ENCODE data around the gene PARD3.
"Not testable (repeated sequence)": the region's sequence is repeated elsewhere in the genome, so short reads cannot be mapped to it uniquely, and the experiment has no call there.

Gene PARD3

DNA sequence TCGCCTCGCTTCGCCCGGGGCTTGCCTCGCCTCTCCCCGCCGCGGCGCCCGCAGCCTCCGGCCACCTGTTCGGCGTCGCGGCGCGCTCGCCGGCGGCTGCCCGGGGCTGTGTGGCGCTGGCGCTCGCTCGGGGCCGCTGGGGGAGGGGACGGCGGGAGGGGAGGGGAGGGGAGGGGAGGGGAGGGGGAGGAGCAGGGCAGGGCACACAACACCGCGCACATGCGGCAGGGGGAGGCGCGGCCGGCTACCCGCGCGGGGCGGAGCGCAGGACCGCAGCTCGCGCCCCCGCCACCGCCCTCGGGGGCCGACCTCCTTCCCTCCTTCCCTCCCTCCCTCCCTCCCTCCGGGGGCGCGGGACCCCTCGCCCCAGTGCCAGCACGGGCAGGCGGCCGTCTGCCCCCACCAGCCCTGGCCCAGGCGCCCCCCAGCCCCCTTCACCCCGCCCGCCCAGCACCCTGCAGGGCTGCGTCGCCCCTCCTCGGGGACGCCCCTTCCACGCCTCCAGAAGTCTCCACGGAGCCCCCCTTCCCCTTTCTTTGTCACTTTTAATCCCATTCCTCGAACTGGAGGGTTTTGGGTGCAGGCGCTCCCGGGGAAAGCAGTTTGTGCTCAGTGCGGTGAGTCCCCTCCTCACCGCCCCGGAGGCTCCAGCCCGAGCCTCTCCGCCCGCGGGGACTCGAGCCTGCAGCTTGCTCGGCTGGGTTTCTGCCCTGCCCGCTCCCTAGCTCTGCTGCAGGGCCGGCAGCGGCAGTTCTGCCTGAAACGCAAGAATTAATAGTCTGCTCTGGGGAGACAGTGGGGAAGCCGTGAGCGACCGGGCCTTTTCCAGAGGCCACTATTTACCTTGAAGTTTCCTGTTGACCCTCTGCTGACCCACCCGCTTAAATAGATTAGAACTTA is at the start of gene PARD3:
Gene PARD3, minus strand, starts transcription at position 112 of the 900 bp plus-strand sequence. CDS start 301 bp downstream, outside the sequence.
- peak in 1 of 2 donors; percentile 8 for DNase-seq (ENCODE audit: low read depth in 2 of 2)

DNA sequence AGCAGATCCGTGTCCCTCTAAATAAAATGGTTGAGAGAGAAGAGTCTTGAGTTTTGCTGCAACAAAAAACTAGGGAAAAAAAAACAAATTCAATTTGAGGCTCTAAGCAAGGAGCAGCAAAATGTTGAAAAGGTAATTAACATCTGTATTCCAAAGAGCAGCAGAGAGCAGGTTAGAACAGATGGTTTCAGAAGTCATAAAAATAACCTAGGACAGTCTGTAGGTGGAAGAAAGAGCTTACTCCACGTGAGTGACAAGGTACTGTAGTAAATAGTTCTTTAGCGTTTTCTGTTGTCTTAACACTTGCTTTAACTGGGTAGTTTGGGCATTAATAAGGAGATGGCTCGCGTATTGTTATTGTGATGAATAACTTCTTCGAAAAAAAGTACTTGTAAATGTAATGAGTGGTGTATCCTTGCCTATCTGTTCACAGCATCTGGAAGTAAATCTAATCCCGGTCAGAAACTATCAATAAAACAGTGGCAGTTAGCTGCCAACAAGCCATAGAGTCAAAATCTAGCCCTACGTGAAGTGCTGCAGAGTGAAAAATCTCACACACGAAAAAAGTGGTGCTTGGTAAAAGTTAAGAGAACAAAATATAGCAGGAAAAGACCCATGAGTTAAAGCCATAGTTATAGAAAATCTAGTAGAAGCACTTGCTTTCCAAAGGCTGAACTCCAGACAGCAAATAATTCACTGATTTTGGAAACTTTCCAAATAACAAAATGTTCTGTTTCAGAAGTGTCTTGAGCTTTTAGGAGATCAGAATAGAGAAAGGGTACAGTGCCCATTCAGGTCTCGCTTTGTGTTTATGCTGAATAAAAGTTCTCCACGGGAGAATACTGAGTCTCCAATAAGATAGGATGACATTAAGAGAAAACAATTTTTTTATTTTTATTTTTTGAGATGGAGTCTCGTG is 49.3 kb upstream of the PARD3 start:
- no peak for DNase-seq (ENCODE audit: low read depth in 2 of 2)

DNA sequence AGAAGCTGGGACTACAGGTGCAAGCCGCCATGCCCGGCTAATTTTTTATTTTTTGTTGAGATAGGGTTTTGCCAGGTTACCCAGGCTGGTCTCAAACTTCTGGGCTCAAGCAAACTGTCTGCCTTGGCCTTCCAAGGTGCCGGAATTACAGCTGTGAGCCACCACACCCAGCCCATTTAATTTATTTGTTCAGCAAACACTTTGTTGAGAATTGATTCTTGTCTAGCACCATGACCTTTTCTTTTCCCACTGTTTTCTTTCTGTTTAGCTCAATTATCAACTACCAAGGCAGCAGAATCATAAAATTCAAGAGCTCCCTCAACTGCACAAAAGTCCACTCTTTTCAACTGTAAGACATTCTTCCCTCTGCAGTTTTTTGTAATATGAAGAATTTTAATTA is 47.8 kb upstream of the PARD3 start:
- no peak for DNase-seq (ENCODE audit: low read depth in 2 of 2)

DNA sequence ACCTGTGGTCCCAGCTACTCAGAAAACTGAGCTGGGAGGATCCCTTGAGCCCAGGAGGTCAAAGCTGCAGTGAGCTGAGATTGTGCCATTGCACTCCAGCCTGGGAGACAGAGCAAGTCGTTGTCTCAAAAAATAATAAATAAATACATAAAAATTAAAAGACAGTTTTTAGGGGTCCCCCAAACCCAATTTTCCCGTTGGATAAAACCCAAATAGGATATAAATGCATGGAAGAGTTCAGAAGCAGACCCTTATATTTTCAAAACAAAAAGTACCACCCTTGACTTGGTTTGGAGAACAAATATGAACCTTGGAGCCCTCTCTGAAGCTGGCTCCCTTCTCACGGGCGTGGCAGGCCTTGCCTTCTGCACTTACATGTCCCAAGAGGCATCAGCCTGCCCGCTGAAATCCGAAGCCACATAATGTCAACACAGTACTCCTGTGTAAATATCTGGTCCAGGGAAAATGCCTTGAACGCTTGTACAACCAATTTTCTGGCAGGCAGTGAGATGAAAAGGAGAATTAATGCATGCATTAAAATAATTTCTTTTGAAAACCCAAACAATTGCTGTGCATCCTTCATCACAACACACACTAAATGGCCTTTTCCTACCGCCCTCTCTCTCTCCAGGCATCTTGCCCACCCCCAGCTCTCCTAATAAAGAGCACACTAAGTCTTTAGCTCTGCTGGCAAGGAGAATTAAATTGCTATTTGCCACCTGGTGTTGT is 46.4 kb upstream of the PARD3 start:
- DNase-seq (ENCODE audit: low read depth in 2 of 2), result no peak

DNA sequence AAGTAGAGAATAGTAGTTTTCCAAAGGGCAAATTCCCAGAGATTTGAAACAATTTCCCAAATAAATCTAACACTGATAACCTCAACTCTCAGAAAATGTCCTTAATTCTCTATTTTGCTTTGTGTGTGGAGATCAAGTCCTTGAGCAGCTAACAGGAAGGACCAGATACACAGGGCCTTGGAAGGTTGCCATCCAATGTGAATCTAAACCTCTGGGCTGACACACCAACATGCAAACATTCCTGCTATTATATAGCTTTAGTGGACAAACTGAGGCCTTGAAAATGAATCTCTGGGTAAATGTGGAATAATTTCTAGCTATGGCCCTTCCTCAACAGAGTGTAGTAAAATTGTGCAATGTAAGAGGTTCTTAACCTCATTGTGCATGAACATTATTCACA is 44.1 kb upstream of the PARD3 start:
- no peak for DNase-seq (ENCODE audit: low read depth in 2 of 2)

DNA sequence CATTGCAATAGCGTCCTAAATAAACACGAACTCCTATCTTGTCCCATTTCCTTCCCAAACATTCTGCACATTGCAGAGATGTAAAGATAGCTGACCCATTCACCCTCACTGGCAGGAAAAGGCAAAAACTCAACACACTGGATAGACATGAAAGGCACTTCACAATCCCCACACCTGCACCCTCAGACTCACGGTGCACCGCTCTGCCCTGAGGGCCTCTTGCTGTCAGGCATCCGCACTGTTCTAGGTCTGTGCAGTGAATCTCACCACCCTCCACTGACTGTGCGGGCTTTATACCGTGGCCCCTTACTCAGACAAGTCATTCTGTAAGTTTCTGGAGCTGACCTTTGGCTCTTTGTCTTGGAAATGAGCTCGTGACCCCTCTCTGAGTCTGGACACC is 42.9 kb upstream of the PARD3 start:
- DNase-seq (ENCODE audit: low read depth in 2 of 2), result no peak

DNA sequence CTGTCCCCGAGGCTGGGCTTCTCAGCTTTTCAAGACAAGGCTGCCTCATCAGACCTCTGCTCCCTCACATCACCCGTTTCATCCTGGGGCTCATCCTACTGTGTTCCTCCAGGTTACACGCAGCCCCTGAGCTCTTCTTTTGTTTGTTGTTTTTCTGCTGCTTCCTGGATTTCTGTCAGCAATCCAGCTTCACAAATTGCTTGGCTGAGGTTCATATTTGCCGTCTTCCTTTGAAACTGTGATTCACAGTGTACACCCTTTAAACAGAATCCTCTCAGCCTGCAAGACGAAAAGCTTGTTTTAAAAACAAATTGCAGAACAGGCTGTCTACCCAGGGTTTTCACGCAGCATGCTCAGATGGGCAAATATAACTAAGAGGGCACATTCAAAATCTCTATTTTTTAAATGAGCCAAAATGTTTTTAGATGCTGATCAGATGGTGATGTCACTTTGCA is 39.1 kb upstream of the PARD3 start:
- DNase-seq (ENCODE audit: low read depth in 2 of 2), result no peak

DNA sequence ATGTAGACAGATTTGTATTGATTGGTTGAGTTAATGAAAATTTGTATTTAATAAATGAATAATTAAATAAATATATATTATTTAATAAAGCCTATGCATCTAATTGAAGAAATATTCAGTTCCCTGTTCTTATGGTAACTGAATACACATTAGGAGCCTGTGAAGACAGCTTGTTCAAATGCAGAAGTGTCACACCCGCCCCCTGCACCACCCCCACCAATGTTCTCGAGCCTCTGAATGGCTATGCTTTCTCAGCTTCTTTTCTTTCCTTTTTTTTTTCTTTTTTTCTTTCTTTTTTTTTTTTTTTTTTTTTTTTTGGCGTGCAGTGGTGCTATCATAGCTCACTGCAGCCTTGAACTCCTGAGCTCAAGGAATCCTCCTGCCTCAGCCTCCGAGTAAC is 38.3 kb upstream of the PARD3 start:
- DNase-seq (ENCODE audit: low read depth in 2 of 2), result no peak

DNA sequence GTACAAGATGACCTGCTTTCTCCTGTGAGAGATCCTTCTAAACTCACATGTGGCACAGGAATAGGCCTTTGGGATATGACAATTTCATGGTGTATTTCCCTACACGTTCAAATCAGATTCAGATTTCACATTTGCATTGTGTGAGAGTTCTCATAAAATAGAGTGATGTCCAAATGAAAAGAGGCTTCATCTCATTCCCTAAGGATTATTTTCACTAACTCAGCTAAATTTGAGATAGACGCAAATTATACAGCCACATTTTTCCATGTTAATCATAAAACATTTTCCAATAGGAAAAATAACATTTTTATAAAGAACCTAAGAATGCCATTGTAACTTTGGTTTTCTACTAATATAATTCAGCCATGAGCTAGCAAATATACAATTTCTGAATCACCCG is 35.5 kb upstream of the PARD3 start:
- no peak for DNase-seq (ENCODE audit: low read depth in 2 of 2)

DNA sequence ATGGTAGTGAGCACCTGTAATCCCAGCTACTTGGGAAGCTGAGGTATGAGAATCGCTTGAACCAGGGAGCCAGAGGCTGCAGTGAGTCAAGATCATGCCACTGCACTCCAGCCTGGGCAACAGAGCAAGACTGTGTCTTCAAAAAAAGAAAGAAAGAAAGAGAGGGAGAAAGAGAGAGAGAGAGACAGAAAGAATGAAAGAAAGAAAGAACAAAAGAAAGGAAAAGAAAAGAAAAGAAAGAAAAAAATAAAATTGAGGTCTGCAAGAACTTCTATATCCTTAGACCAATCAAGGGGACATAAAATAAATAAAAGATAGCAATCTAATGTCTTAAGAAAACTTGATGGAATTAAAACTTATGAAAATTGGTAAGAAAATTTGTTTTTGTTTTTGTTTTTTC is 34.9 kb upstream of the PARD3 start:
- no peak for DNase-seq (ENCODE audit: low read depth in 2 of 2)

DNA sequence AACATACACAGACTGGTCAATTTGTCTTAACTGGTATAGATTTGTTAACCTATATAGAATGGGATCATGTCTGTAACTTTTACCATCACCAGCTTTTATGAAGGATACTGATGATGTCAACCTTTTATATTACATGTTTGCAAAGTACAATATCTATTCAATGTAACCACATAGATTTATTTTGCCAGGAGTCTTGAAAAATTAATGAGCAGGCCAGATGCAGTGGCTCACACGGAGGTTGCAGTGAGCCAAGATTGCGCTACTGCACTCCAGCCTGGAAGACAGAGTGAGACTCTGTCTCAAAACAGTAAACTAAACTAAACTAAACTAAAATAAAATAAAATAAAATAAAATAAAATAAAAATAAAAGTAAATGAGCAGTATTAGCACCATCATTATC is 30.0 kb upstream of the PARD3 start:
- no peak for DNase-seq (ENCODE audit: low read depth in 2 of 2)

DNA sequence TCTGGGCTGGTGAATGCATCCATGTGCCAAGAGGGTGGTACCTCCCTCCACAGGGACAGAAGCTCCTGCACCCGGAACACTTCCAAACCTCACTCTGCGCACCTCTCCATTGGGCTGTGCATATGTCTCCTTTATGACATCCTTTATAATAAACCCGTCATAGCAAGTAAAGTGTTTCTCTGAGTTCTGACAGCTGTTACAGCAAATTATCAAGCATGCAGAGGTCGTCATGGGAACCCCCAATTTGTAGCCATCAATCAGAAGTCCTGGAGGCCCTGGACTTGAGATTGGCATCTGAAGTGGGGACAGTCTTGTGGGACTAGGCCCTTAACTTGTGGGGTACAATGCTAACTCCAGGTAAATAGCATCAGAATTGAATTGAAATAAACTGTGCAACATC is 29.4 kb upstream of the PARD3 start:
- no peak for DNase-seq (ENCODE audit: low read depth in 2 of 2)

DNA sequence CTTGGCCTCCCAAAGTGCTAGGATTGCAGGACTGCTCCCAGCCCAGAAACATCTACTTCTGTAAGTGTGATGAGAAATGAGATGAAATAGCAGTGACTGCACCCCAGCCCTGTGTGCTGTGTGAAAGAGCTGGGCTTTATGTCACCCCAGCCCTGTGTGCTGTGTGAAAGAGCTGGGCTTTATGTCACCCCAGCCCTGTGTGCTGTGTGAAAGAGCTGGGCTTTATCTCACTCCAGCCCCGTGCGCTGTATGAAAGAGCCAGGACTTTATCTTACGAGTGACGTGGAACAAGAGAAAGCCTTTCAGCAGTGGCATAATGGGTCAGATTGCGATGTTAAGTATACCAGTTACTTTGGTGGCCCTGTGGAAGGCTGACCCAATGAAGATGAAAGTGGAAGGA is 28.4 kb upstream of the PARD3 start:
- DNase-seq (ENCODE audit: low read depth in 2 of 2), result not testable (repeated sequence)

DNA sequence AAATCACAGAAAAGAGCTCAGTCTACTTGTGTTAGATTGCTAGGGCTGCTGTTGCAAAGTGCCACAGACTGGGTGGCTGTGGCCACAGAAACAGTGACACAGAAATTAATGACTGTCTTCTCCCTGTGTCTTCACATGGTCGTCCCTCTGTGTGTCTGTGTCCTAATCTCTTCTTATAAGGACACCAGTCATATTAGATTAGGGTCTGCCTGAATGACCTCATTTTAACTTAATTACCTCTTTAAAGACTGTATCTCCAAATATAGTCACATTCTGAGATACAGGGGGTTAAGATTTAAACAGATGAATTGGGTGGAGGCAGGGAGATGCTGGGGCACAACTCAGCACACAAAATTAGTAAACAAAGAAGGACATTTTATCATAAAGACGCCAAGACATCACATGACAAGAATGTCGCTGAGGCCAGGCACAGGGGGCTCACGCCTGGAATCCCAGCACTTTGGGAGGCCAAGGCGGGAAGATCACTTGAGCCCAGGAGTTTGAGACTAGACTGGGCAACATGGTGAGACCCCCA is 23.3 kb upstream of the PARD3 start:
- DNase-seq (ENCODE audit: low read depth in 2 of 2), result no peak

DNA sequence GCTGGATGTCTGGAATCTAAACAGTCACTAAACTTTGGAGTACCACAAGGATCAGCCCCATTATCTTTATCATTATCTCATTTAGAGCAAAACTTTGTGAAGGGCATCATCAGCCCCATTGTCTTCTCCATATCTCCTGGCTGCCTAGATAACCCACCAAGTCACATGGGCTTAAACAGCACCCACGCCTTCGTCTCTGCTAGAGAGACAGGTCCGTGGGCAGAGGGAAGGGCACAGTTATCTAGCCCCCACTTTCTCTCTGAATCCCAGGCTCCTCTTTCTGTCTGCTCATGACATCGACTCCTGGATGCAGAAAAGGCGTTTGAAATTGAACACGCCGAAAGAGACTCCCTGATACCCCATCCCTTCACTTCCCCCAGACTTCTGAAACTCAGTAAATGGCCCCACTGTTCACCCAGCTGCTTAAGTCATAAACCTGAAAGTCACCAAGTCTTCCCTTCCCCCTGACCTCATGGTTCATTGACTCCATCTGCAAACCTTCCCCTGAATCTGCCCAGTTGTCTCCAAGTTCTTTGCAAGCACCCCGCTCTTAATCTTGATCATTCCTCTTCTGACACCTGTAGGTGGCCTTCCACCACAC is 20.9 kb upstream of the PARD3 start:
- DNase-seq (ENCODE audit: low read depth in 2 of 2), result no peak

DNA sequence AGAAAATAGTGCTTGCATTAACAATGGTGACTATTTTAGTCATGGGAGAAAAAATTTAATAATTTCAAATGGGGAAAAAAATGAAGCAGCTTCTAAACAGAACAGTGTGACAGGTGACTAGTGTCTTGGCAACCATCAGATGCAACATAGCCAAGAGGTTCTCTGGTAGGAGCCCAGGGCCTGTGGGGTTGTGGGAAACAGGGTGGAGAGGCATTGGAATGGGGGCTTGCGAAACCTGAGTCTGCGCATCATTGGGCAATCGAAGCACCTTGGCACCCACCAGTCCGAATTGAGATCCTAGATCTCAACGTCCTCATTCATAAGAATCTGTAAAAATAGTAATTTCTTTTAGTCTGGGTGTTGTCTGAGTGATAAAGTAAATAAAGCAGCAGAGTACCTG is 19.2 kb upstream of the PARD3 start:
- DNase-seq (ENCODE audit: low read depth in 2 of 2), result no peak

DNA sequence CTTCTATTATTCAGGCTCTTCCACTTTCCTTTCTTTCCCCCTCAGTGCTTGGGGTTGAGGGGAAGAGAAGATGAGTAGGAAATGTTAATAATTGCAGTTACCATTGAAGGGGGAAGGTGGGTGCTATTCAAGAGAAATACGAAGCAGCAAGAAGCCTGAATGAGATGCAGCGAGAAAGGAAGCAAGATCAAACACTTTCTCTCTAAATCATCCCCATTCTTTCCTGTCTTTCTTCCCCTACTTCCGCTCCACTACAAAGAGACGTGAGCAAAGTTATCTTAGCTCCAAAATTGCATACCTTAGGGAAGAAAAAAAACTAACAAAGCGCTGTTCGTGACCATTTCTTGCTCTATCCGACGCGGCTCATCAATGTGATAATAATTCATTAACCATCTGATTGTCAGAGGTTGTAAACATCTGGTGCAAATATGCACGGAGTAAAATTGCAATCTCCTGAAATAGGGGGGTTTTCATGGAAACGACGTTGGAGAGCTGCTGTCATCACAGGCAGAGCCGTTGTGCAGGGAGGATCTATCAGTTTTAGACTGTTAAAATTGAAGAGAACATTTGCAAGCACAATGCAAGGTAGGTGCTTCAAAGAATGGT is 15.2 kb upstream of the PARD3 start:
- DNase-seq (ENCODE audit: low read depth in 2 of 2), result no peak

DNA sequence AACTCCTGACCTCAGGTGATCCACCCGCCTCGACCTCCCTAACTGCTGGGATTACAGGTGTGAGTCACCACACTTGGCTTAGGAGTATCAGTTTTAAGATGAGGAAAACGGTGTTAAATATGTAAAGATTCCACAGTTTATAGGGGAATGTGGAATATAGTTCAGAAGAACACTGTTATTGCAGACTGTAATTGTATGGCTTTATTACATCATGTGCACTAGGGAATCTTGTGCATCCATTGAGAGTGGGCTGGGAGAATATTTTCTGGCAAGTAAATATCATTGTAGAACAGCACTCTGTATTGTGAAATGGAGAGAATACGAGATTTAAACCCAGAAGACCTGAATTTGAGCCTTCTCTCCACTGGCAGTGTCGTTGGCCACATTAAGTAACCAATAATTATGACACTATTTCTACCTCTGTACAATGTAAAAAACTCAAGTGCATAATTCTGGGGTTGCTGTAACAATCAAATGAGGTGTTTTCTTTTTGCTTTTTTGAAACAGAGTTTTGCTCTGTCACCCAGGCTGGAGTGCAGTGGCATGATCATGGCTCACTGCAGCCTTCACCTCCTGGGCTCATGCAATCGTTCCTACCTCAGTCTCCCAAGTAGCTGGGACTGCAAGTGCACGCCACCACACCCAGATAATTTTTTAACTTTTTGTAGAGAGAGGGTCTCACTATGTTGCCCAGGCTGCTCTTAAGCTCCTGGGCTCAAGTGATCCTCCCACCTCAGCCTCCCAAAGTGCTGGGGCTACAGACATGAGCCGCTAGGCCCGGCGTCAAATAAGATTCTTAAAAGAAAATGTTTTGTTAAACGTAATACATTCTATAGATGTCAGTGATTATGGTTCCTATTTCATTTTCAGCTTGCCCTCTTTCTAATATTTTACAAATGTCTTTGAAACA is 12.0 kb upstream of the PARD3 start:
- DNase-seq (ENCODE audit: low read depth in 2 of 2), result no peak

DNA sequence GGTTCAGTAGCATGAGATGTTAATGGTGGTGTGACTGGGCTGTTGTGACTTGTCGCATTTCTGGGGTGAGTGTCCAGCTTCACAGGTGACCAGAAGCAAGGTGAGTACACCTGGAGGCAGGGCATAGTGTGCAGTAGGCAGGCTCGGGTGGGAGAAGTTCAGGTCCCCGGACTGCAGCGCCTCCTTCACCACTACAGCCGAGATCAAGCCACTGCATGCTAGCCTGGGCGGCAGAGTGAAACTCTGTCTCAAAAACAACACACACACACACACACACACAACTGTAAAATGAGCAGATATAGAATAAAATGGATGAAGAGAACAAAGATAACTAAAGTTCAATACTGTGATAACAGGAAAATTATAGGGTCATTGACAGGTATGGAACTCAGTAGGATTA is 11.1 kb upstream of the PARD3 start:
- DNase-seq (ENCODE audit: low read depth in 2 of 2), result no peak

DNA sequence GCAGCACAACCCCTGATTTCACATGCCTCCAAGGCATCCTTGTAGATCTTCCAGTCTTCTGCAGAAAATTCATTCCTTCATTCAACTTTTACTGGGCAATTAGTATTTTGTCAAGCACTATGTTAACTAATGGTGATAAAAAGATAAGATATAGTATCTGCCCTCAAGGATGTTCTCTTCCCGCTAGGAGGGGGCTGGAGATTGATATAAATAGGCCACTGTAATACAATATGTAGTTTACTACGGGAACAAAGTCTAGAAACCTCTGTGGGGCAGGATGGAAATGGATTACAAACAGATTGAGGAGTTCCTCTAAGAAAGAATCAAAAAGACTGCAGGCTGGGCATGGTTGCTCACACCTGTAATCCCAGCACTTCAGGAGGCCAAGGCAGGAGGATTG is 10.3 kb upstream of the PARD3 start:
- no peak for DNase-seq (ENCODE audit: low read depth in 2 of 2)
